Esophagus mucosa (tissue), 1 donor: ENCODE measurements around the gene HCFC1. TPM values are rescaled to one million over a fixed set of nuclear protein-coding genes. Genes with fewer than 3 reads are reported as not detected.

Source experiments
- ATAC-seq: fragments of 200-7000 bp; cut with Tn5 transposase; one replicate; pipeline ENCODE4 v1.9.1; 2020
- total RNA-seq: library from RNA; stranded (reverse); gene quantifications from one replicate; pipeline ENCODE4 v1.2.4, GENCODE V29; 2023
- donor health status: DM: yes; HTN: yes; CAD: no.

HCFC1 gene
- total RNA-seq, 1 donor from 2014 or later: 33.0 TPM

GRCh38 chrX:153922932-153923857 is 48.4 kb downstream of the HCFC1 start:
- ATAC-seq: no peak

- ATAC-seq: no peak
Measured at GRCh38 chrX:153921511-153922446, 49.8 kb downstream of the HCFC1 start.

- ATAC-seq: no peak
Measured at GRCh38 chrX:153921070-153921469, 50.5 kb downstream of the HCFC1 start.

- ATAC-seq: no peak
Measured at GRCh38 chrX:153920546-153920945, 51.1 kb downstream of the HCFC1 start.

- no peak for ATAC-seq
Measured at GRCh38 chrX:153919281-153919680, 52.3 kb downstream of the HCFC1 start.

- ATAC-seq: no peak
Measured at GRCh38 chrX:153917869-153918268, 53.7 kb downstream of the HCFC1 start.

- ATAC-seq: no peak
Measured at GRCh38 chrX:153913701-153914100, 57.9 kb downstream of the HCFC1 start.

GRCh38 chrX:153913211-153913610 is 58.4 kb downstream of the HCFC1 start:
- ATAC-seq: no peak

GRCh38 chrX:153911798-153912197 is 59.8 kb downstream of the HCFC1 start:
- no peak for ATAC-seq

- ATAC-seq: no peak
Measured at GRCh38 chrX:153910446-153910845, 61.2 kb downstream of the HCFC1 start.

GRCh38 chrX:153909980-153910360 is 61.6 kb downstream of the HCFC1 start:
- no peak for ATAC-seq

GRCh38 chrX:153909024-153909979 is 62.3 kb downstream of the HCFC1 start:
- ATAC-seq: no peak

- ATAC-seq: no peak
Measured at GRCh38 chrX:153908219-153908860, 63.3 kb downstream of the HCFC1 start.

- no peak for ATAC-seq
Measured at GRCh38 chrX:153907456-153907855, 64.2 kb downstream of the HCFC1 start.

- ATAC-seq: no peak
Measured at GRCh38 chrX:153906126-153906917, 65.3 kb downstream of the HCFC1 start.

- no peak for ATAC-seq
Measured at GRCh38 chrX:153905481-153906095, 66.0 kb downstream of the HCFC1 start.

GRCh38 chrX:153903991-153904957 is 67.3 kb downstream of the HCFC1 start, which contains the start of gene AVPR2:
TSS of gene AVPR2 (plus strand) at chrX:153904673. CDS start at chrX:153905146, 473 bp downstream.
- ATAC-seq: no peak

GRCh38 chrX:153903238-153903980 is 68.2 kb downstream of the HCFC1 start:
- ATAC-seq: no peak
